HG02571 (cell line): Measurements from ENCODE around the gene PSAT1.

ENCODE experiments used
- ATAC-seq: cut with Tn5 transposase; IDR thresholded peaks from one replicate; pipeline ENCODE4 v1.9.1; 2021; ENCODE audit warnings: mild to moderate bottlenecking, moderate library complexity; ENCODE audit not compliant: unreplicated experiment

The PSAT1 gene

GRCh38 chr9:78358329-78359051, 61.6 kb downstream of the PSAT1 start:
- no peak for ATAC-seq

GRCh38 chr9:78363221-78363620, 66.3 kb downstream of the PSAT1 start:
- no peak for ATAC-seq

GRCh38 chr9:78365748-78366697, 69.1 kb downstream of the PSAT1 start:
- no peak for ATAC-seq

- ATAC-seq, result no peak
Observed at GRCh38 chr9:78366827-78367226, 69.9 kb downstream of the PSAT1 start.

- no peak for ATAC-seq
Observed at GRCh38 chr9:78368236-78368635, 71.3 kb downstream of the PSAT1 start.

GRCh38 chr9:78369639-78370219, 72.8 kb downstream of the PSAT1 start:
- no peak for ATAC-seq

GRCh38 chr9:78370991-78371390, 74.1 kb downstream of the PSAT1 start:
- no peak for ATAC-seq

GRCh38 chr9:78371981-78372380, 75.1 kb downstream of the PSAT1 start:
- no peak for ATAC-seq
